Ramos (cell line): ENCODE data around the gene BLVRB.
"Not testable (repeated sequence)": the region's sequence is repeated elsewhere in the genome, so short reads cannot be mapped to it uniquely, and the experiment has no call there.

ENCODE experiments used
- in situ Hi-C: fragments of 300-500 bp; cut with MboI; formaldehyde crosslinking; loops from one replicate; pipeline ENCODE4 v1.14.3; 2022; ENCODE audit warnings: low sequenced_read_pairs; ENCODE audit not compliant: unreplicated experiment

BLVRB gene

DNA sequence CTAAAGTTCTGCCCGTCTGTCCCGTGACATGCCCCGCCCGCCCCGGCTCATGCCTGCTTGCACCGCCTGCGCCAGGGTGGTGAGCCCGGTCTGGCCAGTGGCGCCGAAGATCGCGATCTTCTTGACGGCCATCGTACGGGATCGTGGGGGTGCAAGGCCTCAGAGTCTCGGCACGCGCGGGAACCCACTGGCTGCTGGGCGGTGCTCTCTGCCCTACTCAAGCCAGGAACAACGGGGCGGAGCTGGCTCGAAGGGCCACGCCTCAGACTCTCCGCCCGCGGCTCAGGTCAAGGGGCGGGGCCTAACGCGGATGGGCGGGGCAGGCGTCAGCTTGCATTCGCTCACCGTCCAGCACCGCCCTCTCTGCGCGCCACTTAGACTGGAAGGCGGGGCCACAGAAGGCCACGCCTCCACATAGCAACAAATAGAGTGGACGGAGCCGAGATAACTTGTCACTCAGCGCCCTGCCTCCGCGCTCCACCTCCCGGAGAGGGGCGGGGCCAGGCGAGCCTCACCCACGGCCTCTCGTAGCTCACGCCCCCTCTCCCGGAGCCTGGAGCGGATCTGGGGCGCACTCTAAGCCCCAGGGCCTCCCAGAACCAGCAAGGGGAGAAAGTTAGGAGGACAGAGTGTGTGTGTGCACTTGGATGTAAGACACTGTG, at the start of gene BLVRB:
Gene BLVRB, minus strand, starts transcription at position 189 of the 662 bp plus-strand sequence. Its CDS starts 57 bp downstream, at position 132.
- in situ Hi-C loops: no loop called here

- in situ Hi-C loops: no loop called here
Observed at GRCh38 chr19:40513741-40514315, 48.3 kb upstream of the BLVRB start.

DNA sequence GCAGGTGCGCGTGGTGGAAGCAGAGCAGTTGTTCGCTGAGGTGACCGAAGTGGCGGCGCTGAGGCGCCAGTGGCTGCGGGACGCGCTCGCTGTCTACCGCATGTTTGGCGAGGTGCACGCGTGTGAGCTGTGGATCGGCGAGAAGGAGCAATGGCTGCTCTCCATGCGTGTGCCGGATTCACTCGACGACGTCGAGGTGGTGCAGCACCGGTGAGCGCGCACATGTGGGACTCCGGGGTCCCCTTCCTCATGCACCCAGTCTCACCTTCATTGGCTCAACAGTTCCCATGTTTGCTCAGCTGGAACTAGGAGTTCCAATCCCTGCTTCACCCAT, 47.8 kb upstream of the BLVRB start:
- in situ Hi-C loops: no loop called here

DNA sequence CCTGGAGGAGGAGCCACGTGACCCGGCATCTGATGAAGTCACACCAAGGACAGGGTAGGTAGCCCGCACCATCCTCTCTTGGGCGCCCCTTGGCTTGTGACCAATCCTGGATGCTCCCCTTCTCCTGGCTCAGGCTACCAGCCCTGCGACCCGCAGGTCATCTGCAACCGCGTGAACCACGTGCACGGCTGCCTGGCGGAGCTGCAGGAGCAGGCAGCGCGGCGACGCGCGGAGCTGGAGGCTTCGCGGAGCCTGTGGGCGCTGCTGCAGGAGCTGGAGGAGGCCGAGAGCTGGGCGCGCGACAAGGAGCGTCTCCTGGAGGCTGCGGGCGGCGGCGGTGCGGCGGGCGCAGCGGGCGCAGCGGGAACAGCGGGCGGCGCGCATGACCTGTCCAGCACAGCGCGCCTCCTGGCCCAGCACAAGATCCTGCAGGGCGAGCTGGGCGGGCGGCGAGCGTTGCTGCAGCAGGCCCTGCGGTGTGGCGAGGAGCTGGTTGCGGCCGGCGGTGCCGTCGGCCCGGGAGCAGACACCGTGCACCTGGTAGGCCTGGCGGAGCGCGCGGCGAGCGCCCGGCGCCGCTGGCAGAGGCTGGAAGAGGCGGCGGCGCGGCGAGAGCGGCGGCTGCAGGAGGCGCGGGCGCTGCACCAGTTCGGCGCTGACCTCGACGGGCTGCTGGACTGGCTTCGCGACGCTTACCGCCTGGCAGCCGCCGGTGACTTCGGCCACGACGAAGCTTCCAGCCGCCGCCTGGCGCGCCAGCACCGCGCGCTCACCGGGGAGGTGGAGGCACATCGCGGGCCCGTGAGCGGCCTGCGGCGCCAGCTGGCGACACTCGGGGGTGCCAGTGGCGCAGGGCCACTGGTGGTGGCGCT, 47.2 kb upstream of the BLVRB start:
- in situ Hi-C loops: no loop called here

- in situ Hi-C loops: no loop called here
Observed at GRCh38 chr19:40512110-40512472, 46.5 kb upstream of the BLVRB start.

DNA sequence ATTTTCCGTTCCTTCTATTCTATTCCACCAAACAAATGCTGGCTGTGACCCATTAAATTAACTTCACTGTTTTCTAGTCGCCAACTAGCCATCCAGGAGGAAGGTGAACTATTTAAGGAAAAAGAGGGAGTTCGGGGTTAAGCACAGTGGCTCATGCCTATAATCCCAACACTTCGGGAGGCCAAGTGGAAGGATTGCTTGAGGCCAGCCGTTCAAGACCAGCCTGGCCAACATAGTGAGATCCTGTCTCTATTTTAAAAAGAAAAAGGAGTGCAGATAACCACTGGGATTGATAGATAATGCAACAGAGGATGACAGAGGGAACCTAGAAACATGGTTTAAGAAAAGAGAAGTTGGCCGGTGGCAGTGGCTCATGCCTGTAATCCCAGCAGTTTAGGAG, 45.9 kb upstream of the BLVRB start:
- in situ Hi-C loops: no loop called here

GRCh38 chr19:40510526-40511115, 45.1 kb upstream of the BLVRB start:
- in situ Hi-C loops: no loop called here

DNA sequence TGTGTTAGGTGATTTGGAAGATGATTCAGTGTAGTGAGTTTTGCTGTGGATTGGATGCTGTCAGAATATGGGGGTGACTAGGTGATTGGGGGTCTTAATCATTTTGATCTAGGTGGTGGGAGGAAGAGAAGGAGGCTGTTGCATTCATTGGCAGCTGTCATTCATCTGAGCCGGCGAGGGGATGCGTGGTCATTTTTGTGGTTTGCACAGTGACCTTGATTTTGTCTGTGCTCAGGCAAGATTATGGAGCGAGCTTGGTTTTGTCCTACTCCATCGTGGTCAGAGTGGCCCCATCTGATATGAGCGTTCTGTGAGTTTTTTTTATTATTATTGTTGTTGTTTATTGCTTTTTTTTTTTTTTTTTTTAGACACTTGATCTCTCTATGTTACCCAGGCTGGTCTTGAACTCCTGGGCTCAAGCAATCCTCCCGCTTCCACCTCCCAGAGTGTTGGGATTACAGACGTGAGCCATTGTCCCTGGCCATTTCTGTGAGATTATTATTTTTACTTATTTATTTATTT, 43.3 kb upstream of the BLVRB start:
- in situ Hi-C loops: no loop called here

- in situ Hi-C loops: no loop called here
Observed at GRCh38 chr19:40507892-40508291, 42.3 kb upstream of the BLVRB start.

DNA sequence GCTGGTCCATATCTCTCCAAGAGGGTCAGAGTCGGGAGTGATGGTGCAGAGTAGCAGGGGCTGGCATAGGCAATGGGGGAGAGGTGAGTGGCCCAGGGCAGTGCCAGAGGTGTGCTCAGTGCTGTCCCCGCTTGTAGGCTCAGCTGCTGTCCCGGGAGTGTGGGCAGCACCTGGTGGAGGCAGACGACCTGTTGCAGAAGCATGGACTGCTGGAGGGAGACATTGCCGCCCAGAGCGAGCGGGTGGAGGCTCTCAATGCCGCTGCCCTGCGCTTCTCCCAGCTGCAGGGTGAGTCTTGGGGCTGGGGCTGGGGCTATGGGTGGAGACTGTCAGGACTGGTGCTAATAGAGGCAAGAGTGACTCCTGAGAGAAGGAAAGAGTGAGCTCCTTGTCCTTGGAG, 40.6 kb upstream of the BLVRB start:
- in situ Hi-C loops: no loop called here

DNA sequence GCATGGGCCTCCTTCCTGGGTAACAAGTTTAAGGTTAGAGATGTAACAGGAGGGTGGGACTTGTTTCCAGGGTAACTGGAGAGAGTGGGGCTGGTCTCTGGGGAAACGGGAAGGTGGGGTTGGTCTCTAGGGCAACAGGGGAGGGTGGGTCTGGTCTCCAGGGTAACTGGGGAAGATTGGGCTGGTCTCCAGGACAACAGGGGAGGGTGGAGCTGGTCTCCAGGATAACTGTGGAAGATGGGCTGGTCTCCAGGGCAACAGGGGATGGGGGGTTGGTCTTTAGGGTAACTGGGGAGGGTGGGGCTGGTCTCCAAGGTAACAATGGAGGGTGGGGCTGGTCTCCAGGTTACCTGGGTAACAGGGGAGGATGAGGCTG, 37.8 kb upstream of the BLVRB start:
- in situ Hi-C loops: no loop called here

DNA sequence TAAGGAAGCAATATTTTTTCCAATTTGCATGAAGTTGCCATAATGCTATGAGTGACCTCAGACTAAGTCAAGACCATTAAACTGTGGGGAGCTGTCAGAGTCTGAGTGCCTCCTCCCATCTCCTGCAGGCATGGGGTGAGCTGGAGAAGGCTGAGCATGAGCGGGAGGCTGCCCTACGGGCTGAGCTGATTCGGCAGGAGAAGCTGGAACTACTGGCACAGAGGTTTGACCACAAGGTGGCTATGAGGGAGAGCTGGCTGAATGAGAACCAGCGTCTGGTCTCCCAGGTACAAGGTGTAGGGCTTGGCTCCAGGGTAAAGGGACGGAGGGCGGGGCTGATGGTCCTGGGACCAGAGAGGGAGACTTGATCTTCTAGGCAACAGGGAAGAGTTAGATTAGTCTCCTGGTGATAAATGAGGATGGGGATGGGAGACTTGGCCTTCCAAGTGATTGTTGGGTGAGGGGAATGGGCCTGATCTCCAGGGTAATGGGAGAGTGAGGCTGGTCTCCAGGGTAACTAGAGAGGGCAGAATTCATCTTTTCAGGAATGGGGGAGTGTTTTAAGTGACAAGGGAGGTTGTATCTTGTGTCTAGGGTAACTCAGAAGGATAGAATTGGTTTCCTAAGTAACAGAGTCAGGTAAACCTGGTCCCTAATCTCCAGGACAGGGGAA, 37.2 kb upstream of the BLVRB start:
- in situ Hi-C loops: no loop called here

GRCh38 chr19:40502081-40502480, 36.5 kb upstream of the BLVRB start:
- in situ Hi-C loops: no loop called here

DNA sequence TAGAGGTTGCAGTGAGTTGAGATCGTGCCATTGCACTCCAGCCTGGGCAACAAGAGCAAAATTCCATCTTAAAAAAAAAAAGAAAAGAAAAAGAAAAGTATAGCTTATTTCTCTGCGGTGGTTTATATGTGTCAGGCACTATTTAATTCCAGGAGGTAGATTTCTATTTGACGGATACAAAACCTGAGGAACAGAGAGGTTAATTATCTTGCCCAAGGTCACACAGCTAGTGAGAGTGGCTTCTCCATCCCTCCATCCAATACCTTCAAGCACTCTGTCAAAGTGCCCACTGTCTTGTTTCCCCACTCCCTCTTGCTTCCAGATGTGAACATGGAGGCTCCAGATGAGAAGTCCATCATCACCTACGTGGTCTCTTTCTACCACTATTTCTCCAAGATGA, 36.1 kb upstream of the BLVRB start:
- in situ Hi-C loops: no loop called here

DNA sequence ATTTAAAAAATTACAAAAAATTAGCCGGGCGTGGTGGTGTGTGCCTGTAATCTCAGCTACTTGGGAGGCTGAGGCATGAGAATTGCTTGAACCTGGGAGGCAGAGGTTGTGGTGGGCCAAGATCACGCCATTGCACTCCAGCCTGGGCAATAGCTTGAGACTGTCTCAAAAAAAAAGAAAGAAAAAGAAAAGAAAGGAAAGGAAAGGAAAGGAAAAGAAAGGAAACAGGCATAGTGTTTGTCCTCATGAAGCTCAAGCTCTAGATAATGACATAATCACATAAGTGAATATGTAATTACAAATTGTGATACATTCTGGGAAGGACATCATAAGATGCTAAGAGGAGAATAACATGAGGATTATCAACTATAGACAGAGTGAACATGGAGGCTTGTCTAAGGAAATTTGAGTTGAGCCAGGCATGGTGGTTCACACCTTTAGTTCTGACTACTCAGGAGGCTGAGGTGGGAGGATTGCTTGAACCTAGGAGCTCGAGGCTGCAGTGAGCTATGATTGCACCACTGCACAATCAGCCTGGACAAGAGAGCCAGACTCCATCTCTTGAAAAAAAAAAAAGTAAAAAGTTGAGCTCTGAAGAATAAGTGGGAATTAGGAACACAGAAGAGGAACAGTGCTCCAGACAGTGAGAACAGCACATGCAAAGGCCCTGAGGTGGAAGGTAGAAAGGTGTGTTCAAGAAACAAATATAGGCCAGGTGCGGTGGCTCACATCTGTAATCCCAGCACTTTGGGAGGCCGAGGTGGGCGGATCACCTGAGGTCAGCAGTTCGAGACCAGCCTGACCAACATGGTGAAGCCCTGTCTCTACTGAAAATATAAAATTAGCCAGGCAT, 35.4 kb upstream of the BLVRB start:
- in situ Hi-C loops: not testable (repeated sequence)

- in situ Hi-C loops: no loop called here
Observed at GRCh38 chr19:40499320-40499719, 33.8 kb upstream of the BLVRB start.

DNA sequence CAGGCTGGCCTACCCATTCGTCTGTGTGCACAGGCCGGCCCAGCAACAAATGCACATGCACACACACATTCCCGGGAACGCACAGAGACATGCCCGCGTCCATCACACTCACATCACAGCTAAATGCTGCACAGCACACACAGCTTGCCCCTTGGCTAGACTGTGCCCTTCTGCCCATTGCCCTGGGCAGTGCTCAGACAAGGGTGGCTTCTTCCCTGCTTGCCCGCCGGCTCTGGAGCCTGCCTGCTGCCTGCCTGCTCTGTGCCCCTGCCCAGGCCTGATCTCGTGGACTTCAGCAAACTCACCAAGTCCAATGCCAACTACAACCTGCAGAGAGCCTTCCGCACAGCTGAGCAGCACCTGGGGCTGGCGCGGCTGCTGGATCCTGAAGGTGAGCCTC, 31.7 kb upstream of the BLVRB start:
- in situ Hi-C loops: no loop called here

GRCh38 chr19:40494191-40494838, 28.8 kb upstream of the BLVRB start:
- in situ Hi-C loops: no loop called here

DNA sequence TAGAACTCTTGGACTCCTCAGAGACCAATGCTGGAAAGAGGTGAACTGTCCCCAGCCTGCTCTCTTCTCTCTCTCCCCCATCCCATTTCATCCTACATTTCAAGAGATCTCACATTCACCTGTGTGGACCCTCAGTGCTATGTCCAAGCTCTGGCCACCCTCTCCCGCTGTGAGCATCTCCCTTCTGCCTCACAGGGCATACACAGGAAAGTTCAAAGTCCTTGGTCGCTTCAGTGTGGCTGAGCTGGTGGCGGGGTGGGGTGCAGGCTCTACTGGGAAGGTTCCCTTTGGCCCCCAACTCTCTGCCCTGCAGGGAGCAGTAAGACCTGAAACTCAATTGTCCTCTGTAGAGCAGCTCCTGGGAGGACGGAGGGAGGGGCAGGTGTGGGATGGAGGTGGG, 28.2 kb upstream of the BLVRB start:
- in situ Hi-C loops: no loop called here
